Hematopoietic multipotent progenitor cell treated with erythropoietin and hydrocortisone succinate and interleukin-3 and kit ligand, for 4 days (in vitro differentiated cells): ENCODE results near the gene PTER.
A peak's percentile ranks its signal among the peaks of the same experiment; 100 is the strongest.

Experiments
- DNase-seq: peaks from one replicate; pipeline ENCODE4 v3.0.0-alpha.2; 2015

Gene PTER

DNA sequence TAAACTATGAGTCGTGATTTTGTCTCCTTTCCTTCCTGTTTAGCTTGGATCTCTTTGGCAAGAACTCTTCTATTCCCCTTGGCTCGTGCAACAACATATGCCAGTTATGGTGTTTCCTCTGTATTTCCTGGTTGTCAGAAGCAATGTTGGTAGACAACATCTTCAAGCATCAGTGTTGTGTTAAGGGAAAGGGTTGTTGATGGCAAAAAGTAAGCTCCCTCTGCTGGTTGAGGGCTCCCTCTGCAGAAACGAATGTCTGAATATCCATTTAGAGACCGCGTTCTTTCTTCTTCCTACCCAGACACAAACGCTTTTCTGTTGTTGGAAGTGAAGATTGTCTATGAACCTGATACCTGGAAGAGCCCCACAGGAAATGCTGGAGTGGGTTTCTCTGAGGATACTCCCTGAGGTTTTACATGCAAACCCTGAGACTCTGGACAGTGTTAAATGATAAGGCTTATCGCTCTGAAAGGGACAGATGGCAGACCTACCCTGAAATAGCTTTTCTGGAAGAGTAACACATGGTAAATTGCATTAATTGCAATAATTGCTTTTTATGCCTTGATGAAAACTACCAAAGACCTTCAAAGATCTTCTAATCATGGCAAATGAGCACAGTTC is 108.4 kb downstream of the PTER start:
- DNase-seq: peak; percentile 69

DNA sequence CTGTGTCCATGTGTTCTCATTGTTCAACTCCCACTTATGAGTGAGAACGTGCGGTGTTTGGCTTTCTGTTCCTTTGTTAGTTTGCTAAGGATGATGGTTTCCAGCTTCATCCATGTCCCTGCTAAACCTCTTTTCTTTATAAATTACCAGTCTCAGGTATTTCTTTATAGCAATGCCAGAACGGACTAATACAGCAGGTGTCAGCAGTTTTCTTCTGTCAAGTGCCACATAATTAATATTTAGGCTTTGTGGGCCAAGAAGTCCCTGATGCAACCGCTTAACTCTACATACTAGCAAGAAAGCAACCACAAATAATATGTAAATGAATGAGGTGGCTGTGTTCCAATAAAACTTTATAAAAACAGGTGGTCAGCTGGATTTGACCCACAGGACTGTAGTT is 111.2 kb downstream of the PTER start:
- no peak for DNase-seq

DNA sequence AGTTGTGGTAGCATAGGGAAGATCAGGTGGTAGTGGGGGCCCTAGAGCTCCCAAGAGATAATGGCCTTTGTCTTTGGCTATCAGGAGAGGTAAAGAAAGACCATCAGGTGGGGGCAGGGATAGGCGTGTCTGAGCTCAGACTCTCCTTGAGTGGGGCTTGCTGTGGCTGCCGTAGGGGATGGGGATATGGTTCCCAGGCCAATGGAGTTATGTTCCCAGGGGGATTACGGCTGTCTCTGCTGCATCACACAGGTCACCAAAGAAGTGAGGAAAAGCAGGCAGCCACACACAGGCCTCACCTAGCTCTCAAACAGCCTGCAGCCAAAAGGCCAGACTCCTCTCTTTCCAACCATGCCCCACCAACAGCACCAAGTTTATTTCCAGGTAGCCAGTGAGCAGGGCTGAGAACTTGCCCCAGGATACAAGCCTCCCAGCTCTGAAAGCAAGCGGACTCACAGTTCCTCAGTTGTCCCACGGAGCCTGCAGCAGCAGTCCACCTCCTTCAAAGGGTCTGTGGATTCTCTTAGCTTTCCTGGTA is 122.5 kb downstream of the PTER start:
- DNase-seq: no peak

DNA sequence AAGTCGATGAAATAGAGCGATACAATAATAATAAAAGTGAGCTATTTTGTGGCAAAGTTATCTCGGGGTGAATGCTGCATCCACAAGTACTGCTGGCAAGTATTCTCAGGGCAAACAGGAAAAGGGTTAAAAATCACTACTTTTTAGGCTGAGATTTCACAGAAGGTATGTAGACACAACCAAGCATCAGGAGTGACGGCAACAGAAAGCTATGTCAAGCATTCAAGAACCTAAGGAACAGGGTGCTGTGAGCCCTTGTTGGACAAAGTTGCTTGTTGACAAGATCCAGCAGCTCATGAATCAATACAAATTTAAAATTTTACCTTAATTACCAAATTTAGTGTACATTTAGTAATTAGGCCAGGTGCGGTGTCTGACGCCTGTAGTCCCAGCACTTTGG is 126.1 kb downstream of the PTER start:
- no peak for DNase-seq
